HG03378 (cell line): ENCODE measurements around the gene OS9.

Experiments
- ATAC-seq: cut with Tn5 transposase; IDR thresholded peaks from one replicate; pipeline ENCODE4 v1.9.1; 2021; ENCODE audit warnings: mild to moderate bottlenecking, moderate library complexity; ENCODE audit not compliant: unreplicated experiment

Gene OS9

DNA sequence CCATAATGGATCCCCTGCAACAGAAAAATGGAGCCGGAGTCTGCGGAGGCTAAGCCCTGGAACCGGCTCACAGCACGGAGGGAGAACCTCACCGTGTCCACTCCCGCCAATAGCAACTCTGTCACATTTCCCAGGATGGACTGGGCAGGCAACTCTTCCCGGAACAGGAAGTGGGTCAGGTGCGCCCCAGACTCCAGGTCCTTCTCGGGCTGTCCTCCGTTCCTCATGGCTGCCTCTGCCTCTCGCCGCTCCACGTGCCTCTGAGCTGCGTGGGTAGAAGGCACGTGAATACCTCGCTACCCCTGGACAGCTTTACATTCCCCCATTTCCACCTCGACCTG lies 70.7 kb downstream of the OS9 start:
- ATAC-seq, result peak; percentile 5

DNA sequence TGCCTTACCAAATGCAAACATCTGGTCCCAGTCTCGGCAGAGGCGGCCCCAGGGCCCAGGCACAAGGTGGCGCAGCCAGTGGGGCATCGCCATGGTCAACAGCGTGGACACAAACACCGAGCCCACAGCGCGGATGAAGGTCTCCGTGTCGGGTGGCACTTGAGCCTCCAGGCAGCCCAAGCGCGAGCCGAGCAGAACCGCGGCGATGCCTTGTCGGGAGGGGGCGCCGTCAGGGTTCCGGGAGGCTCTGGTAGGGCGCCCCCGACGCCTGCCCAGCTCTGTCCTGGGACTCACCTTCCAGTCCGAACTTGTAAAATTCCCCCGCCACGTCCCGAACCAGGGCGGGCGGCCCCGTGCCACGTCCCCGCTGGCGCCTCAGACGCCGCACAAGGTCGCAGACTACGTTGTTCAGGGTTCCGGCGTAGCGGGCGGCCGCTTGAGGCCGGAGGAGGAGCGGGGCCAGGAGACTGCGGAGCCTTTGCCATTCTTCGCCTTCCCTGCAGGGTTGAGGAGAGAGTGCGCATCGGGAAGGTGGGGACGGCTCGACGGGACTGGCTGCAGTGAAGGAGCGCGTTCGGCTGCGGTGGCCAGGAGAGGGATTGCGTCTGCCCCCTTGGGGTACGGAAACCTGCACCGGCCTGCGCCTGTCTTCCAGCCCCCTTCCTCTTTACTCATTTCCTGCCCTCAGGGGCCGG lies 71.2 kb downstream of the OS9 start:
- peak; percentile 48 for ATAC-seq

DNA sequence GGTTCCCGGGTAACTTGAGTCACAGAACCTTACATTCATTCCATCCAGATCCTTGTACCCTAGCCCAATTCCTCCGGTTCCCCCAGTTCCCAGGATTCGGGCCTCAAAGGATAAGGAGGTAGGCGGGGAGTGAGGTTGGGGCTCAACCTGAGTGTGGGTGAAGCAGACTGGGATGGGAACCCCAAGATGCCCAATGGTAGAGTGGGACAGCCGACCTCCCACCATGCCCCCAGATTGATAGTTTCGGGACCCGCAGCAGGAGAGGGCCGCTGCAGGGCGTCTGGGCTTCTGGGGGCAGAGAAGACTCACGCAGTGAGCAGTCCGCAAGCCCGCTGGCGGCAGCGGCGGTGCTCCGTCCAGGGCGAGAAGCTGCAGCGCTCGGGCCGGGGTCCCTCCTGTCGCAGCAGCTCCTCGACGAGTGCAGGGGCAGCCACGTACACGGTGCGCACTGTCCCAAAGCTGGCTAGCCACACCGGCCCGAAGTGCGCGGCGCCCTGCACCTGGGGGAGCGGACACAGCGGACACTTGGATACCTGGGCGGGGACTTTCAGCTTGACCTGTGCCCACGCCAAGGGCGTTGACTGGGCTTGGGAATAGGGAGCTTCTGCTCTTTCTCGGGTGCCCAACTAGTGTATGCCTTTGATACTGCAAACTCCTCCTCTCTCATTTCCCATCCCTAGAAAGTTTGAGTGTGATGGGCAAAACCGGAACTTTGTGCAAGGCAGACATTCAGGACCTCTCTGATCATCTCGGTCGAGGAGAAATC lies 71.9 kb downstream of the OS9 start:
- no peak for ATAC-seq

DNA sequence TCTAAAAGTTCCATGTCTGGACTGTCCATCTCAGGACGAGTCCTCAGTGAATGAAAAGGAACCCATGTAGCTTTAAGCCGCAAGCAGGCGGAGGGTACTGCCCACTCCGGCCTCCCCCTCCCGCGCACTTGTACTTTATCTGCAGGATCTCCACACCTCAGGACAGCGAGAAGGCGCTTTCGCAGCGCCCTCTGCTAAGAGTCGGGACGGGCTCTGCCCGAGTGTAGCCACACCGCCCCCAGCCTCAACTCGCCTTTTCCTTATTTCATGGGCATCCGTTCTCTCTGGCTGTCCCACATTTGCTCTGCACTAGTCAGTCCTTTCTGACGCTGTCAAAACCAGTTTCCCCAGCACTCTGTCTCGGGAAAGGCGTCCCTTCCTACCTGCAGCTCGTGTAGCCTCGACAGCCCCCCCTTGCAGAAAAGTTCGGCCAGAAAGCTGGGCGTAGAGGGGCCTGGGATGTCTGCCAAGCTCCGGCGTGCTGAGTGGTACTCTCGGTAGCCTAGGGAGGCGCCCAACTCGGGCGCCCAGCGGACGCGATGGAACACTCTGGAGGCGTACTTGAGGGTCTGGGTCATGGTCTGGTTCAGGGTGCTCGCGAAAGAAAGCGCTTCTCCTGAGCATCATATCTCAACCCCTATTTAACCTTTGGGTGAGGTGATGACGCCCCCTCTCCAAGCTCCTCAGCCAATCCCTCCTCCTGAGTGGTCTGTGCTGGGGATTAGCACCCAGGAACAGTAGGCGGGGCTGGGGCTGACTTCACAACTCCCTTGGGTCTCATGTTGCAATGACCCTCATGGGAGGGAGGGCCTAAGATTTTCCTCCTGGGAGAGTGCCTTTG lies 72.8 kb downstream of the OS9 start, which contains the start of gene CYP27B1:
Gene CYP27B1, minus strand, starts transcription at position 615 of the 841 bp plus-strand sequence. Its CDS starts 37 bp downstream, at position 578.
- no peak for ATAC-seq

DNA sequence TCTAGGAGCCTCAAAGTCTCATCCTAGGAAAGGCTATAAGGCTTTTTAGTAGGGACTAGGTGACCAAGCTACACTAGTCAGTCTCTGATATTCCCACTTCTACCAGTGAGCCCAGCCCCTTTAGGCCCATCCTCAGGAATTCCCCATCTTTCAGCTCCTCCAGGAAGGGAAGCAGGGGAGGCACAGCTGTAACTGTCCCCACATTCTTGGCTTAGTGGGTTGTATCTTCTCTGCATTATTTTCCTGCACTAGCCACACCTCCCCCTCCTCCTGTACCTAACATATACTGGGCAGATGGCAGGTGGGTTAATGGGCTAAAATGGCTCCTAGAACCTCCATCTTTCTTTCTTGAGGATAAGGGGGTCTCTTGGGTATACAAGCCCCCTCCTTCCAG lies 73.4 kb downstream of the OS9 start:
- ATAC-seq, result no peak

DNA sequence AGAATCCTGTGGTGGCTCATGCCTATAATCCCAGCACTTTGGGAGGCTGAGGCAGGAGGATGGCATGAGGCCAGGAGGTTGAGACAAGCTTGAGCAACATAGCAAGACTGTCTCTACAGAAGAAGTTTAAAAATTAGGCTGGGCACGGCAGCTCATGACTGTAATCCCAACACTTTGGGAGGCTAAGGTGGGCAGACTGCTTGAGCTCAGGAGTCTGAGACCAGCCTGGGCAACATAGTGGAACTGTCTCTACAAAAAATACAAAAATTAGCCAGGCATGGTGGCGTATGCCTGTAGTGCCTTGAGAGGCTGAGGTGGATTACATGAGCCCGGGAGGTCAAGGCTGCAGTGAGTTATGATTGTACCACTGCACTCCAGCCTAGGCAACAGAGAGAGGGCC lies 73.9 kb downstream of the OS9 start:
- no peak for ATAC-seq

DNA sequence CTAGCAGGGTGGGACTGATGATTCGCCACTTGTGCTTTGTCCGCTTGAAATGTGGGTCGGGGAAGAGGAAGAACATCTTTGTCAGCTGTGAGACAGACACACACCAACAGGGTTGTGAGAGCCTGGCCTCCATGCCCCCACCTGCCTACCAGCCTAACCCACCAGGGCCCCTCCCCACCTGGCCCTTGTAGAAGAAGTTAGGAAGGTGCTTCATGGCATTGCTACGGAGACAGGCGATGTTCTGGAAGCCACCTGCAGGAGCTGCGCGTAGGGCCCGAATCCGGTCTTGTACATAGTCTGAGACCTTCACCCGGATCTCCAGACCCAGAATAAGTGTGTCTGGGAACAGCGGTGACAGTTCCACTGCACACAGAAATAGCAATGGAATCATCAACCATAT lies 75.7 kb downstream of the OS9 start:
- ATAC-seq, result no peak

DNA sequence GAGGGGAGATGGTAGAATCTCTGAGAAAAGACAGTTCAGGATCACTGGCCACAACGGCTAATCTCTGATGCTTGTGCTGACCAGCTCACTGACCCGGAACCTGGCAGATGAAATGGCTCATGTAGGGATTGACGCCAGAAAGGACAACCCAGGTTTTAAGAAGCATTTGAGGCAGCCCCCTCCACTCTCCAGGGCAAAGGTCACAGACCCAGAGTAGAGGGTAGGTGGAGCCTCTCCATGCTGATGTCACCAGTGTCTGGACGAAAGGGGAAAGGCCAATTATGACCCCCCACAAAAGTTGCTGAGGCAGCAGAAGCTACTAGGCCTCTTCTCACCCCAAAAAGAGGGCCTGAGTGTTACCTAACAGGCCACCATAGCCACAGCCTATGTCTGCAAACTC lies 76.8 kb downstream of the OS9 start:
- no peak for ATAC-seq
